Measurements from ENCODE around the gene TTC21A.

DNA sequence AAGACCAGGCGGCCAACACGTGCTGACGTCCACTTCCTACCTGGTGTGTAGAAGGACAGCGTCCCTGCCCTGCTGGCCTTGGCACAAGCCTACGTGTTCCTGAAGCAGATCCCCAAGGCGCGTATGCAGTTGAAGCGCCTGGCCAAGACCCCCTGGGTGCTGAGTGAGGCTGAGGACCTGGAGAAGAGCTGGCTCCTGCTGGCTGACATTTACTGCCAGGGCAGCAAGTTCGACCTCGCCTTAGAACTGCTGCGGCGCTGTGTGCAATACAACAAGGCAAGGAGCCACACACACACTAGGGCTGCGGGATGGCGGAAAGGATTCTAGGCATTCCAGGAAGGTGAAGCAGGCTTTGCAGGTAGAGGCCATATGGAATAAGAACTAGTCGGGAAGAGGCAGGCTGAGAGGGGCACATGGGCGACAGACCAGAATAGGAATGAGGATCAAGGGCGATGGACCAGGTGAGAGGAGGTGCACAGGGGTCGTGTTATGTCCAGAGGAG is 30.0 kb downstream of the TTC21A start:
- no peak for TF ChIP-seq EGR1 (IDR thresholded peaks at IDR 0.05)
- TF ChIP-seq, protein P1, sequence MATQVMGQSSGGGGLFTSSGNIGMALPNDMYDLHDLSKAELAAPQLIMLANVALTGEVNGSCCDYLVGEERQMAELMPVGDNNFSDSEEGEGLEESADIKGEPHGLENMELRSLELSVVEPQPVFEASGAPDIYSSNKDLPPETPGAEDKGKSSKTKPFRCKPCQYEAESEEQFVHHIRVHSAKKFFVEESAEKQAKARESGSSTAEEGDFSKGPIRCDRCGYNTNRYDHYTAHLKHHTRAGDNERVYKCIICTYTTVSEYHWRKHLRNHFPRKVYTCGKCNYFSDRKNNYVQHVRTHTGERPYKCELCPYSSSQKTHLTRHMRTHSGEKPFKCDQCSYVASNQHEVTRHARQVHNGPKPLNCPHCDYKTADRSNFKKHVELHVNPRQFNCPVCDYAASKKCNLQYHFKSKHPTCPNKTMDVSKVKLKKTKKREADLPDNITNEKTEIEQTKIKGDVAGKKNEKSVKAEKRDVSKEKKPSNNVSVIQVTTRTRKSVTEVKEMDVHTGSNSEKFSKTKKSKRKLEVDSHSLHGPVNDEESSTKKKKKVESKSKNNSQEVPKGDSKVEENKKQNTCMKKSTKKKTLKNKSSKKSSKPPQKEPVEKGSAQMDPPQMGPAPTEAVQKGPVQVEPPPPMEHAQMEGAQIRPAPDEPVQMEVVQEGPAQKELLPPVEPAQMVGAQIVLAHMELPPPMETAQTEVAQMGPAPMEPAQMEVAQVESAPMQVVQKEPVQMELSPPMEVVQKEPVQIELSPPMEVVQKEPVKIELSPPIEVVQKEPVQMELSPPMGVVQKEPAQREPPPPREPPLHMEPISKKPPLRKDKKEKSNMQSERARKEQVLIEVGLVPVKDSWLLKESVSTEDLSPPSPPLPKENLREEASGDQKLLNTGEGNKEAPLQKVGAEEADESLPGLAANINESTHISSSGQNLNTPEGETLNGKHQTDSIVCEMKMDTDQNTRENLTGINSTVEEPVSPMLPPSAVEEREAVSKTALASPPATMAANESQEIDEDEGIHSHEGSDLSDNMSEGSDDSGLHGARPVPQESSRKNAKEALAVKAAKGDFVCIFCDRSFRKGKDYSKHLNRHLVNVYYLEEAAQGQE (IDR thresholded peaks at IDR 0.05; ENCODE audit: low read depth), result no peak
- no peak for TF ChIP-seq TCF12 (IDR thresholded peaks at IDR 0.05; ENCODE audit: low read depth)
- TF ChIP-seq, protein P2, sequence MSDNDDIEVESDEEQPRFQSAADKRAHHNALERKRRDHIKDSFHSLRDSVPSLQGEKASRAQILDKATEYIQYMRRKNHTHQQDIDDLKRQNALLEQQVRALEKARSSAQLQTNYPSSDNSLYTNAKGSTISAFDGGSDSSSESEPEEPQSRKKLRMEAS (IDR thresholded peaks at IDR 0.05), result no peak
- no peak for TF ChIP-seq CREB1 (IDR thresholded peaks at IDR 0.05; ENCODE audit: low read depth)
- no peak for TF ChIP-seq TEAD4 (IDR thresholded peaks at IDR 0.05)
- TF ChIP-seq YY1 (IDR thresholded peaks at IDR 0.05; ENCODE audit: low read depth), result no peak
- no peak for TF ChIP-seq TAF1 (IDR thresholded peaks at IDR 0.05; ENCODE audit: low read depth)
